Right forelimb (tissue), 1 donor: ENCODE measurements around the gene NPTN.

Experiments used
- DNase-seq: peaks from one replicate; pipeline ENCODE4 v3.0.0-alpha.2; 2018

NPTN gene

DNA sequence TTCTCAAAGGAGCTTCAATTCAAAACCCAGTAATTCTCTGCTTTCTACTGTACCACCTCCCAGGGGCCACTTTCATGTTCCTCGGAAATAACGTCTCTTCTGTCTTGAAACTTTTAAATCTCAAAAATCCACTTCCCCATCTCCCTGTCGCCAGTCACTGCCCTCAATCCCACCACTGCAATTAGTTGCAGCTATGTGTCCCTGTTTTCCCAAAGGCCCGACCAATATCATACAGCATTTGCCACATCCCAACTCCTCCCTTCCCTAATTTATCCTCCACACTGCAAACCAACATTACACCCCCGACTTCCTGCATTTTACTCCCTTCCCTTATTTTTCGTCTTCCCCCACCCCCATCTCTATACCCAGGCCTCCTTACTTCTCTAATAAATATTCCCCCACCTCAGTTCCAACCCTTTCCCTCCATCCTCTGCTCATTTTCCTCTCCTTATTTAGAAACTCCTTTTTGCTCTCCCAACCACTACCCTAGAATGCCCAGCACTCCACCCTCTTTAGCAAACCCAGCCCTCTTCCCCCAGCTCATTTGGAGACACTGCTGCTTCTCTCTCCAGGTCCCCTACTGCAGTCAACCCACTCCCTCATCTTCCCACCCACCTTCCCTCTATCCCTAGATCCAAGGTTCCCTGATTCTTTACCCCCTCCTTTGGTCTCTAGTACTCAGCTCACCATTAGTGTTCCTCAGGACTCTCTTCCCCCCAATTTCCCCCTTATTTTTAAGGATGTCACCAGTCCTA lies 1.1 kb downstream of the NPTN start:
- peak; percentile 50 for DNase-seq

GRCh38 chr15:73630921-73631362 lies 2.2 kb downstream of the NPTN start:
- DNase-seq, result no peak

DNA sequence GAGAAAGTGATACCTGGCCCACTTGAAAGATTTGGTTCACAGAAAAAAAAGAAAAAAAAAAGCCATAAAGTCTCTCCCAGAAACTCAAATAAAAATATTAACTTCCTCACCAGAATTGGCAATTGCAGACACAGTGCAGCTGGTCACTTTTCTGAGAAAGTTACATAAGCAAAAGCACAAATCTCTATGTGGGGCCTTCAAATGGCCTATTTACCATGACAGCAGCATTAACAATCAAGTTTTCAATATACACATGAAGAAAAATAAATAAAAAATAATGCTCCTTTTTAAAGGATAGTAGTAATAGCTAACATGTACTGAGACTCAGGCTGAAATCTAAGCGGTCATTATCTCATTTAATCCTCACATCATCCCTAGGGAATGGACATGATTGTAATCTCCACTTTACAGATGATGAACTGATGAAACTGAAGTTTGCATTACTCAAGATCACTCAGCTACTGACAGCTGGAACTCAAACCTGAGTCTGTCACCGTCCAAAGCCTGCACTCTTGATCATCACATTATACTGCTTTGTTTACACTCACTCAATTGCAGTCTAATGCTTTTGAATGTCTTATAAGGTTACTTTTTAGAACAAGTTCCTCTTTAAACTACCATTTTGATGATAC lies 3.3 kb downstream of the NPTN start:
- no peak for DNase-seq

- no peak for DNase-seq
Measured at GRCh38 chr15:73628976-73629797, 4.0 kb downstream of the NPTN start.

GRCh38 chr15:73628102-73628501 lies 5.1 kb downstream of the NPTN start:
- DNase-seq, result no peak

DNA sequence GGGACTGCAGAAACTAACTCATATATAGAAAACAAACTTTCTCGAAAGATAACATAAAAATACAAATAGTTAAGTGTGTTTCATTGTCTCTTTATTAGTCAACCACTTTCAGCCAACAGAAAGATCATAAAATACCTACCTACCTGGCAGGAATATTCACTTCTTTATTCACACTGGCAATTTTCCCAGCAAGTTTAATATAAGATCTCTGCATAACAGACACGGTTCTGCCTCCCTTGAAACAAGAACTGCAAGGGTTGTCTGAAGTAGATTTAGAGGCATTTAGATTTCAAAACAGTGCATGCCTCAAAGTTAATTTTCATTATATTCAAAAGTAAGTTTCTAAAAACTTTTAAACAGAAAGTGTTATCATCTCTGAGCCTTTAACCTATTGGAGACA lies 7.1 kb downstream of the NPTN start:
- DNase-seq, result no peak

DNA sequence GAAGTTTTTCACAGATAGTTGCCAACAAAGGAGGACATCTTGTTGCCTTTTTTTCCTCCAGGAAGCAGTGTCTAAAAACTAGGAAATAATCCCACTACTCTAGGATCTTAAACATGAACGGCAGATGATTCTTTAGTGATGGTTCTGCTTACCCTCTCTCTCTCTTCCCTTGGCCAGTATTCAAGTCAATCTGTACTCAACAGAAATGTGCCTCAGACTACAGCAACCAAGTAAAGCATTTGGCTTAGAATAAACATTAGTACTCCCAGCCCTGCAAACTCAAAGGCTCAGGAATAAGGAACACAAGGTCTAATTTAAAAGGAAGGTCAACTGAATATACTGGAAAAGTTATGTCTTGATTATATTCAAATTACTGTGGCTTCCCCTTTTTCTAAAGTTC lies 8.7 kb downstream of the NPTN start:
- DNase-seq, result no peak

DNA sequence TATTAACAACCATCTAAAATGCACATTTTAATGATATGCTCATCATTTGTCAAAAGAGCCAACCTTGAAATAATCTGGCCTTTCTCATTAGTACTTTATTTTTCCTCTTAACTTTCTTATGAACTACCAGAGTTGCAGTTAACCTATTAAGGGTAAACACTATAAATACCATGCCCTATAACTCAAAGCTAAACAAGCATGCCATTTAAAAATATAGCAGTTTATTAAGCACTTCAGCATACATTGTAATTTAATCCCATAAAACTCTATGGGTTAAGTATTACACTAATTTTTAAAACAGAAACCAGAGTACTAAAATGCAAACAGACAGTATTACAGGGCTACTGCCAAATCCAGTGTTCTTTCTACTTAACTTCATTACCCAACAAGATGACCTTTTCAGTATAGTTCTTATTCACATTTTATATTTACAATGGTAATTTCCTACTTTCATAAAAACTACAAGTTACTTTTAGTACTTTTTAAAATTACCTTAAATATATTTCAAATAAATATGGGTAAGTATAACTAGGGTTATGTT lies 11.8 kb downstream of the NPTN start:
- no peak for DNase-seq

- DNase-seq, result no peak
Measured at GRCh38 chr15:73620078-73620477, 13.1 kb downstream of the NPTN start.

- no peak for DNase-seq
Measured at GRCh38 chr15:73617913-73618312, 15.3 kb downstream of the NPTN start.

DNA sequence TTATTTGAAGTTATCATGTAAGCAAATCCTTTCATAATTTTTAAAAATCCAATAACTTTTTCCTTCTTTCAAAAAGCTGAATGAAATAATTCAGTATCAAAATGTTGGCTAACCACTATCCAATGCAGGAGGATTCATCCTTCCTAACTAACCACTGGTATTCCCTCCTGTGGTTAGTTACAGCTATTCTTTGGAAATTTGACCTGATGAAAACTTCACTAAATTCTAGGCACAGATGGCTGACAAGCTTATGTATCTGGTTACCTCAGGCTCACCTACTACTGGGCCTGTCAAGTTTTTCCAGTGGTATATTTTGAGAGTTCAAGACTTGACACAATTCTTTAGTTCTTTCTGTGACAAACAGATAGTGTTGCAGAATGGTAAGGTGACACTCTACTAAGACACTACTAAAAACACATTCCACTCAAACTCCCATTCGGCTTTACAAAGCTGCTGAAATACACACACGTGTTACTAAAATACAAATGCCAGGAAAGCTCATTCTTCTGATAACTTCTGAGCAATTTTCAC lies 15.8 kb downstream of the NPTN start:
- DNase-seq, result no peak

GRCh38 chr15:73608941-73609340 lies 24.2 kb downstream of the NPTN start:
- no peak for DNase-seq

GRCh38 chr15:73608475-73608874 lies 24.7 kb downstream of the NPTN start:
- DNase-seq, result no peak

DNA sequence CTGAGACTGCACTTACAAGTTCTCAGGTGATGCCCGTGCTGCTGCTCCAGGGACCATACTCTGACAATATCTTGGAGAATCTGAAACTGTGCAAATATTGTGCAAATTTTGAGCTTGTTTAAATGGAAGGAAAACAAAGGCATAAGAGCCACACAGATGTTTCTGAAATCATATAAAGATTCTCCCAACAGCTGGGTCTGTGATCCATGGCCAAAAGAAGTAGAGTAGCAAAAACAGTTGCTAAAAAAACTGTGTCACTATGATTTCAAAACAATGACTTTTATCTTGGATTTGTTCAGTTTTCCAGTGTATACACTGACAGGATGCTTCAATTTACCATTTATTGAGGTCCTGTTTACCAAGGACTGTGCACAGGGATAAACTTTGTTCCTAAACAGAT lies 25.3 kb downstream of the NPTN start:
- no peak for DNase-seq

DNA sequence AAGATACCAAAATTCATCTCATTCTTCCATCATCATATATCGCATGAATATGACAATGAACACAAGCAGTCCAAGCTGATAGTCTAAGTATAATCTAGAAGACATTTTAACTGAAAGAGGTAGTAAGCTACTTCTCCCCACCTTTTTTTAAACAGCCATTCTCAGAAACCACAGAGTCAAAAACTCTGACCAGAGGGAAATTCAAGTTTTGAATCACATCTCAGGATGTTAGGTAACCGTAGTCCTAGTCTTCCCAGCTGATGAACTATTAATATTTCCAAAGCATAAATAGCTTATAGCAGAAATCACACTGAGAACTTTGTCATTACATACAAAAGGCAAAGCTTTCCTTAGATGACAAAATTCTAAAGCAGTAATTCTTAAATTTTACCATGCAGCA lies 25.8 kb downstream of the NPTN start:
- no peak for DNase-seq

- no peak for DNase-seq
Measured at GRCh38 chr15:73605759-73606436, 27.3 kb downstream of the NPTN start.

DNA sequence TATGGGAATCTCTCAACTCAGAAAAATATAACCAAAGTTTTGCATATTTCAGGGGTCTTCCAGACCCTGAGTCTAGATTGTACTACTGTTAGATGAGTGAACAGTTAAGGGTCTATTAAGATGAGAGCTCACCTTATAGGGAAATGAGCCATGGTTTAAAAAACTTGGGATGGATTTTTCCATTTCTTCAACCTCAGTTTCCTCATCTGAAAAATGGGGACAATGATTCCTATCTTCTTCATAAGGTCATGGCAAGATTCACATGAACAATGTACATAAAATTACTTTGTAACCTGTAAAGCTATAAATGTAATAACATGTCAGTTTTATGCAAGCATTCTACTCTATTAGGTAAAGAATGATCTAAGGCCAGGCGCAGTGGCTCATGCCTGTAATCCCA lies 28.7 kb downstream of the NPTN start:
- no peak for DNase-seq

- DNase-seq, result no peak
Measured at GRCh38 chr15:73602992-73603391, 30.2 kb downstream of the NPTN start.

- DNase-seq, result no peak
Measured at GRCh38 chr15:73602446-73602843, 30.7 kb downstream of the NPTN start.

GRCh38 chr15:73601451-73602445 lies 31.4 kb downstream of the NPTN start:
- no peak for DNase-seq
